Epithelial cell of prostate (primary cell): ENCODE data around the gene PTPRA.
"Not testable (repeated sequence)": the region's sequence is repeated elsewhere in the genome, so short reads cannot be mapped to it uniquely, and the experiment has no call there.

ENCODE experiments used
- DNase-seq: peaks from one replicate; pipeline ENCODE4 v3.0.0-alpha.2; 2011; ENCODE audit warnings: low read depth, low spot score
- H3K27ac ChIP-seq: fragments of 450-650 bp; 2 replicates; pipeline ENCODE4 v1.5.1; 2017; ENCODE audit warnings: mild to moderate bottlenecking

Gene PTPRA

DNA sequence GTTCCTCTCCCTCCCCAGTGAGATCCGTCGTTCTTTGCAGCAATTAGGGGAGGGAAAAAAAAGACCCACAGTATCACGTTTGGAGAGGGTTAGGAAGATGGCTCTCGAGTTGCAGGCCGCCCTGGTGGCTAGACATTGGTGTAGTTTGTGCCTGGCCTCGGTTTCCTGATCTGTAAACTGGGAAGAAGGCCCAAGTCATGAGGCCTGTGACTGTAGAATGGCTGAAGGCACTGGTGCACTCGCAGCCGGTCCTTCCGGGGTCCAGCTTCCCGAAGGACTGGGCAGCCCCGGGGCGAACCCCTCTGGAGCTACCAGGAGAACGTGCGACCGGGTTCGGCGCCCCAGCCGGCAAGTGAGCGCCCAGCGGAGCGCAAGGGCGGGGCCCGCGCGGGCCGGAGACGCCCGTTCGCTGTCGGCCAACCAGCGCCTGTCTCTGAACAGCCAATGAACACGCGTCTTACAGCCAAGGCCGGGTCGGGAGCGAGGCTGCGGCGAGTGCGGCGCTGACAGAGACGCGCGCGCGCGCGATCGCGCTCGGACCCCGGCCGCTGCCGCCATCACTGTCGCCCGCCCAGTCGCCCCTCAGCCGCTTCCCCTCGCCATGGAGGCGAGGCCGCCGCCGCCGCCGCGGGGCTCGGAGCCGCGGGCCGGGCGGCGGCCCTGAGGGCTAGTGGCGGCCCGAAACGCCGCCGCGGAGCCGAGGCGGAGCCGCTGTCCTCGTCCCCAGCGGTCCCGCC lies at the start of gene PTPRA:
Gene PTPRA (plus strand): TSS at position 472 of the 737 bp plus-strand sequence. CDS start 90,797 bp downstream, outside the sequence.
- DNase-seq, result peak; percentile 52
- H3K27ac ChIP-seq, result peak within 1 kb of the TSS; percentile 32

GRCh38 chr20:2825761-2826160 lies 47.5 kb upstream of the PTPRA start:
- no peak overlapping the region for H3K27ac ChIP-seq
- no peak for DNase-seq

- H3K27ac ChIP-seq, result no peak overlapping the region
- no peak for DNase-seq
Measured at GRCh38 chr20:2826655-2827054, 46.6 kb upstream of the PTPRA start.

- H3K27ac ChIP-seq, result no peak overlapping the region
- no peak for DNase-seq
Measured at GRCh38 chr20:2829376-2829775, 43.9 kb upstream of the PTPRA start.

DNA sequence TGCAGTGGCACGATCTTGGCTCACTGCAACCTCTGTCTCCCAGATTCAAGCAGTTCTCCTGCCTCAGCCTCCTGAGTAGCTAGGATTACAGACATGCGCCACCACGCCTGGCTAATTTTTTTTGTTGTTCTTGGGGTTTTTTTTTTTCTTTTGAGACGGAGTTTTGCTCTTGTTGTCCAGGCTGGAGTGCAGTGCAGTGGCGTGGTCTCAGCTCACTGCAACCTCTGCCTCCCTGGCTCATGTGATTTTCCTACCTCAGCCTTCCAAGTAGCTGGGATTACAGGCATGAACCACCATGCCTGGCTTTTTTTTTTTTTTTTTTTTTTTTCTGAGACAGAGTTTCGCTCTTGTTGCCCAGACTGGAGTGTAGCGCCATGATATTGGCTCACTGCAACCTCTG lies 42.1 kb upstream of the PTPRA start:
- DNase-seq, H3K27ac ChIP-seq: not testable (repeated sequence)

DNA sequence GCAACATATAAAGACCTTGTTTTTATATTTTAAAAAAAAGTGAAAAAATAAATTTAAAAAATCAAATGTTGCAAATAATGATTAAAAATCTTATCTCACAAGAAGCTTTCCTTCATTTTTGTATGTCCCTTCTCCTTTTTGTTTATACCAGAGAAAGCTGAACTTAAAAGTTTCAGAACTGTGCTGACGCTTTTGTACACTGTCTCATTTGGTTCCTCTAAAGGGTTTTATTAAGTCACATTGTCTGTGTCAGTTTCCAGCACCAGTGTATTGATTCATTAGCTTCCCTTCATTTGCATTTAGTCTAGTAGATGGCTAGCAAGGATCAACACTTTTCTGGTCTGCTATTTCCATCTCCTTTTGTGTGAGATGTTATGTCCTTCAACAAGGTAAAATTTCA lies 39.5 kb upstream of the PTPRA start:
- H3K27ac ChIP-seq, result no peak overlapping the region
- no peak for DNase-seq

DNA sequence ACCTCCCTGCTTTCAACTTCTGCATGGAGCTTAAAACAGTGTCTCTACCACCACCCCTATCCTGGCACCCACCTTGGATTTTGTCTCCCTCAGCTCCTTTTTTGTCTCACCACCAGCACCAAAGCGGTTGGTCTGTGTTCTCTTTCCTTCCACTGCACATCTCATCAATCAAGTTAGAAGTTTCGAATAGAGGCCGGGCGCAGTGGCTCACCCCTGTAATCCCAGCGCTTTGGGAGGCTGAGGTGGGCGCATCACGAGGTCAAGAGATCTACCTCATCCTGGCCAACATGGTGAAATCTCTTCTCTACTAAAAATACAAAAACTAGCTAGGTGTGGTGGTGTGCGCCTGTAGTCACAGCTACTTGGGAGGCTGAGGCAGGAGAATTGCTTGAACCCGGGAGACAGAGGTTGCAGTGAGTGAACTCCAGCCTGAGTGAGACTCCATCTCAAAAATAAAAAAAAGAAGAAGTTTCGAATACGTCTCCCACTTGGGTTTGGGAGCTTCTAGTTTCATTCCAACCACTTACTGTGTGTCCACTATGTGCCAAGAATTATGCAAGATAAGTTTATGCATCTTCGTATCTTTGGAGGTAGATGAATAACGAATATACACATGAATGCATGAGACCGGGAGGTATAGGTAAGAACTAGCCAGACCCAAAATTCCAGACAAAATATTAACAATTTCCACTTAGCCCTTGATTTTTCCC lies 38.7 kb upstream of the PTPRA start:
- no peak for DNase-seq
- no peak overlapping the region for H3K27ac ChIP-seq

DNA sequence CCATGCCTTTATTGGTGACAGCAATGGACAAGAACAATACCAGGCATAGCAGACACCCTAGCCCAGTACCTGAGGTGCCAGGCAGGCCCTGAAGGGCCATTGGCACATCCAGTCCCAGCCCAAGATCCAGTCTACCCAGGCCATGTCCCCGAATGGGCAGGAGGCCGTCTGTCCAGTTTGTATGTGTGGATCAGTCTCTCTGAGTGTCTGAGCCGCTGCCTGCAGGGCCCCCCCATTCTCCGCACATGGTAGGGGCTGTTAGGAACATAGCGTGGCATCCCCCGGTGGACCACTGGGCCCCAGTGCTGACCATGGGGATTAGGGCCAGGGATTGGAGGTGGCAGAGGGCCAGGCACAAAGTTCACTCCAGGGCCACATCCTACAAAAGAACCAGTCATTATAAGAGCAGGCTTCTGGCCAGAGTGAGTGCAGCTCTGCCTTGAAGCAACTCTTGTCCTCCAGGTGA lies 37.9 kb upstream of the PTPRA start:
- no peak for DNase-seq
- no peak overlapping the region for H3K27ac ChIP-seq

GRCh38 chr20:2836035-2836434 lies 37.2 kb upstream of the PTPRA start:
- no peak overlapping the region for H3K27ac ChIP-seq
- DNase-seq, result no peak

DNA sequence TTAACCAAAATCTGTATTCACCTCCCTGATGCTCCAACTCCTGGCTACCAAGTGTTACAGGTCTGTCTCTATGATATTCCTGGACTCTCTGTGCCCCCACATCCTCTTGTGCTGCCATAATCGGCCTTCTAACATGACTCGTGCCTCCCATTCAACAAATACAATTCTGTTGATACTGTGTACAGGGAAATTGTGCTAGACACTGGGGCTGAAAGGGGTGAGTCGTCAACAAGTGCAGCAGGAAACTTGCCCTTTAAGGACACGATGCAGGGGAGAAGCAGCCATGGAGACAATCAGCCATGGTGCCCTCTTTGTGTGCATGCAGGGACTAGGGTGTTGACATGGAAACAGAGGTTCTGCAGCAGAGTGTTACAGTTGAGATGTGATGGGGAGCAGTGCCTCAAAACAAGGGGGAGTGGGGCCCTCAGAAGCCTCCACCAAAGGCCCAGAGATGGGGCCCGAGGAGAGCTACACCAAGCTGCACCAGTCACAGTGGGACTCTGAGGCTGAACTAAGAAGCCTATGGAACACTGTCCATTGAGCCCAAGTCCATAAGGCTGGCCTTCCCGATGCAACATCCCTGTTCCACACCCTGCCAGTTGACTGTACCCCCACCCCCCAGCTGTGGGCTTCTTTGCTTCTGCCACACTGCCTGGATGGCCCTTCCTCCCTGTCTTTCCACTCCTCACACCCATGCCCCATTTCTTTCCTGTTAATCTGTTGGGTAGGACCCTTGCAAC lies 35.9 kb upstream of the PTPRA start:
- no peak overlapping the region for H3K27ac ChIP-seq
- no peak for DNase-seq

GRCh38 chr20:2838170-2838797 lies 35.0 kb upstream of the PTPRA start:
- H3K27ac ChIP-seq, result no peak overlapping the region
- DNase-seq, result no peak

DNA sequence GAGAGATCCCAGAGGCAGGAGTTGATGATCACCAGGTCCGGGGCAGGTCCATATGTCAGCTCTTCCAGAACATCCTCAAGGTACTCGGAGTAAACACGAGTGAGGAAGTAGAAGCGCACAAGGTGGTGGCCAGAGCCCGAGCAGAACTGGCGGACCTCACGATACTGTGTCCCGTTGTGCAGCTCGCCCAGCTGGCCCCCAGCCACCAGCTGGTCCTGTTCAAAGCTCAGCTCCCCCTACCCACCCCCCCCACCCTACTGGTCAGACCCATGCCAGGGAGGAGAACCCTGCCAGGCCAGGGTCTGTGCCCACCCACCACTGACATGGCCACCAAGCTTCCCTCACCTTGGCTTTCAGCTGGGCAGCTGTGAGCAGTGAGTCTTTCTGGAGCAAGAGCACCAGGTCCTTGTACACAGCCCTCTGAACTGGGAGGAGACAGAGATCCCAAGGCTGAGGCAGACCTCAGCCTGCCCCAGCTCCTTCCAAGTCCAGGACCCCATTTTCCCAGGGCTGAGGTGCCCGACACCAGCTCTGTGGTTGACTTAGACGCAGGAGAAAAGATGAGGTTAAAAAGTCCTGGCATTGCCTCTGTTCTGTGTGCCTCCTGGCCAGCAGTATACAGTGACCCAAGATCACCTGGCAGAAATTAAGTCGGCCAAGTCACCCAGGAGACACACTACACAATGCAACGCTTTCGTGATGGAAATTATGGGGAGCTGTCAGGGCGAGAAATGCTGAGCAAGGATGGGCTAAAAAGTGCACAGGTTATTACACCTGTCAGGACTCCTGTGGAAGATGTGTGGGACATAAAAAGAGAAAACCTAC lies 34.2 kb upstream of the PTPRA start:
- H3K27ac ChIP-seq, result no peak overlapping the region
- no peak for DNase-seq

- DNase-seq, result no peak
- no peak overlapping the region for H3K27ac ChIP-seq
Measured at GRCh38 chr20:2839732-2840137, 33.5 kb upstream of the PTPRA start.

DNA sequence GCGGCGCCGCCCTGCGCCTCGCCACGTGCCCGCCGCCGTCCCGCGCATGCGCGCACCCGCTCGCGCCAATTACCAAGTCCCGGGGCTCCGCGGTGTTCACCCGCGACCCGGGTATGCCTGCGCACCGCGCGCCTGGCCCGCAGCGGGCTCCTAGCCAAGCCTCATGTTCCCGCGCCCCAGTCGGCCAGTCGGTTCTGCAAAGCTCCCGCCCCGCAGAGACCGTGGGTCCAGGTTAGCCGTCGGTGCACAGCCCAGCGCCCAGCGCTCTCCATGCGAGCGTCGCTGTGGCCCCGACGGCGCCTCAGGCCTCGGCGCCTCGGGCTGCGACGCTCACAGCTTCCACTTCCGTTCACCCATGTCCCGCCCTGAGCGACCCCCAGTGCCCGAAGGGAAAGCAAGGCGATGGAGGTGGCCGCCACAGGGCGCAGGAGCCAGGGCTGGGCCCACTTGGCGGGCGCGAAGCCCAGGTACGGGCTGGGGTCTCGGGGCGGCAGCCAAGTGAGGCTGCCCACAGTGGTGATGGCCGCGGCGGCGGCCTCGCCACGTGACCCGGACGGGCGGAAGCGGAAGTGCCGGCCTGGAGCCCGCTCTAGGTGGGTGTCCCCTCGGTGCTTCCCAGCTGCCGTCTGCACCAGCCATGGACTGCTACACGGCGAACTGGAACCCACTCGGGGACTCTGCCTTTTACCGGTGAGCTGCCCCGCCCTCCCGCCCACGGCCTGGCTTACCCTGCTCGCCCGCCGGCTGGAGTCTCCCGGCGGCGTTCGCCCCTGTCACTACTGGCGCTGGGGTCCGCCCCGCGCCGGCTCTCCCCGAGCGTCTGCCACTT lies 32.9 kb upstream of the PTPRA start, which contains the start of the genes PCED1A and VPS16:
Gene PCED1A (minus strand): TSS at position 518 of the 829 bp plus-strand sequence. CDS start 743 bp downstream, outside the sequence.
Gene VPS16 (plus strand): TSS at position 608 of the 829 bp plus-strand sequence. CDS start 30 bp downstream, at position 638.
- DNase-seq, result no peak
- peak within 1 kb of the TSS; percentile 54 for H3K27ac ChIP-seq

- H3K27ac ChIP-seq, result peak overlapping the region; percentile 54
Measured at GRCh38 chr20:2840967-2841531, 32.2 kb upstream of the PTPRA start.

DNA sequence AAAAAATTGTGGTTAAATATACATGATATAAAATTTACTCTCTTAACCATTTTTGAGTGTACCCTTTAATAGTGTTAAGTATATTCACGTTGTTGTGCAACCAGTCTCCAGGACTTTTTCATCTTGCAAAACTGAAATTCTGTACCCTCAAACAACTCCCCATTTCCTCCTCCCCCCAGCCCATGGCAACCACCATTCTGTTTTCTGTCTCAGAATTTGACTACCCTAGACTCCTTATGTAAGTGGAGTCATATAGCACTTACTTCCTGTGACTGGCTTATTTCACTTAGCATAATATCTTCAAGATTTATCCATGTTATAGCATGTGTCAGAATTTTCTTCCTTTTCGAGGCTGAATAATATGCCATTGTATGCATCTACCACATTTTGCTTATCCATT lies 27.7 kb upstream of the PTPRA start:
- no peak for DNase-seq
- no peak overlapping the region for H3K27ac ChIP-seq

More at GRCh38 chr20:2840967-2841531, 32.2 kb upstream of the PTPRA start:
- DNase-seq, result no peak

GRCh38 chr20:2846698-2847097 lies 26.6 kb upstream of the PTPRA start:
- no peak for DNase-seq

GRCh38 chr20:2847802-2848201 lies 25.5 kb upstream of the PTPRA start:
- DNase-seq, result no peak
- H3K27ac ChIP-seq, result no peak overlapping the region

More at GRCh38 chr20:2846698-2847097, 26.6 kb upstream of the PTPRA start:
- no peak overlapping the region for H3K27ac ChIP-seq
